Putamen (tissue), 1 donor: Measurements from ENCODE around the gene KCNA1.
"Not testable (repeated sequence)": the region's sequence is repeated elsewhere in the genome, so short reads cannot be mapped to it uniquely, and the experiment has no call there.

ENCODE experiments used
- DNase-seq: peaks from one replicate; pipeline ENCODE4 v3.0.0-alpha.2; 2016; ENCODE audit warnings: low spot score

KCNA1 gene

GRCh38 chr12:4909734-4910501, at the start of gene KCNA1:
Gene KCNA1, plus strand, starts transcription at chr12:4909905. Its CDS starts 1,474 bp downstream, at chr12:4911379.
- DNase-seq, result peak; percentile 40

- no peak for DNase-seq
These were observed 49.0 kb upstream of the KCNA1 start for GRCh38 chr12:4860741-4861140.

GRCh38 chr12:4862809-4863208, 46.9 kb upstream of the KCNA1 start:
- DNase-seq, result no peak

GRCh38 chr12:4864575-4864974, 45.1 kb upstream of the KCNA1 start:
- no peak for DNase-seq

GRCh38 chr12:4865246-4865645, 44.5 kb upstream of the KCNA1 start:
- no peak for DNase-seq

- DNase-seq, result no peak
These were observed 43.4 kb upstream of the KCNA1 start for GRCh38 chr12:4866299-4866698.

- no peak for DNase-seq
These were observed 42.3 kb upstream of the KCNA1 start for GRCh38 chr12:4867384-4867783.

GRCh38 chr12:4870423-4870822, 39.3 kb upstream of the KCNA1 start:
- no peak for DNase-seq

GRCh38 chr12:4871514-4871913, 38.2 kb upstream of the KCNA1 start:
- no peak for DNase-seq

GRCh38 chr12:4873947-4874346, 35.8 kb upstream of the KCNA1 start:
- no peak for DNase-seq

- DNase-seq, result no peak
These were observed 35.0 kb upstream of the KCNA1 start for GRCh38 chr12:4874671-4875070.

GRCh38 chr12:4879481-4879880, 30.2 kb upstream of the KCNA1 start:
- DNase-seq, result not testable (repeated sequence)

- no peak for DNase-seq
These were observed 28.2 kb upstream of the KCNA1 start for GRCh38 chr12:4881266-4882064.

- no peak for DNase-seq
These were observed 17.8 kb upstream of the KCNA1 start for GRCh38 chr12:4891866-4892265.

GRCh38 chr12:4892418-4892817, 17.3 kb upstream of the KCNA1 start:
- DNase-seq, result no peak

GRCh38 chr12:4894019-4894418, 15.7 kb upstream of the KCNA1 start:
- no peak for DNase-seq

- no peak for DNase-seq
These were observed 10.3 kb upstream of the KCNA1 start for GRCh38 chr12:4899364-4899763.

GRCh38 chr12:4900327-4900726, 9.4 kb upstream of the KCNA1 start:
- DNase-seq, result no peak

GRCh38 chr12:4905316-4905715, 4.4 kb upstream of the KCNA1 start:
- no peak for DNase-seq

- DNase-seq, result peak; percentile 67
These were observed 858 bp upstream of the KCNA1 start for GRCh38 chr12:4908684-4909409.

- DNase-seq, result no peak
These were observed 333 bp upstream of the KCNA1 start for GRCh38 chr12:4909410-4909733.

GRCh38 chr12:4910502-4911315, 1.0 kb downstream of the KCNA1 start:
- DNase-seq, result no peak
